ENCODE data around the gene PPP4R3B.

Gene PPP4R3B

DNA sequence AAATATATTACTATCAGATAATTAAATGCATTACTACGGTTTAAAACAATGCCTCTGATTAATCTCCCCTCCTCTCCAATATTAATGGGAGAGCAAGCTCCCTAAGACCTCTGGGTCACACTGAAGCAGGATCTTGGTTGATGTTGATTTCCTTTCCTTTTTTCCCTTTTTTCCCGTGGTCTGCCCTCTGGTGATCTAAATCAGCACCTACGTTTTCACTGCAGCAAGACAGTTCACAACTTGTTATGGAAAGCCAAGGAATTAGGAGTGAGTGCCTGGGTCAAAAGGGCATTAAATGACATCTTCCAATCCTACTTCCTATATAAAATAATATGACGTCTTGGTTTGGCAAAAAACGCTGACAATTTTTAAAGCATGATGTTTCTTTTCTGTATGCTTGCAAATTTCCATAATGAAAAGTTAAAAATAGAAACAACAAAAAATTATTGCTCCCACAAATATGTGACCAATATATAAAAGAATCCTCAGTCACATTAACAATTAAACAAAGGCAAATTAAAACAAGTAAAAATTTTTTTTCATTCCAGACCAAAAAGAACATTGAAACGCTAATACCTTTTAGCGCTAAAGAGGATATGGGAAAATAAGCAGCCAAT lies 105.8 kb downstream of the PPP4R3B start:
- H3K4me3 ChIP-seq (ENCODE audit: low read depth, low read length): no peak overlapping the region
- TF ChIP-seq, protein P1, sequence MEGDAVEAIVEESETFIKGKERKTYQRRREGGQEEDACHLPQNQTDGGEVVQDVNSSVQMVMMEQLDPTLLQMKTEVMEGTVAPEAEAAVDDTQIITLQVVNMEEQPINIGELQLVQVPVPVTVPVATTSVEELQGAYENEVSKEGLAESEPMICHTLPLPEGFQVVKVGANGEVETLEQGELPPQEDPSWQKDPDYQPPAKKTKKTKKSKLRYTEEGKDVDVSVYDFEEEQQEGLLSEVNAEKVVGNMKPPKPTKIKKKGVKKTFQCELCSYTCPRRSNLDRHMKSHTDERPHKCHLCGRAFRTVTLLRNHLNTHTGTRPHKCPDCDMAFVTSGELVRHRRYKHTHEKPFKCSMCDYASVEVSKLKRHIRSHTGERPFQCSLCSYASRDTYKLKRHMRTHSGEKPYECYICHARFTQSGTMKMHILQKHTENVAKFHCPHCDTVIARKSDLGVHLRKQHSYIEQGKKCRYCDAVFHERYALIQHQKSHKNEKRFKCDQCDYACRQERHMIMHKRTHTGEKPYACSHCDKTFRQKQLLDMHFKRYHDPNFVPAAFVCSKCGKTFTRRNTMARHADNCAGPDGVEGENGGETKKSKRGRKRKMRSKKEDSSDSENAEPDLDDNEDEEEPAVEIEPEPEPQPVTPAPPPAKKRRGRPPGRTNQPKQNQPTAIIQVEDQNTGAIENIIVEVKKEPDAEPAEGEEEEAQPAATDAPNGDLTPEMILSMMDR (IDR thresholded peaks at IDR 0.05; ENCODE audit: borderline replicate concordance, insufficient read depth, low read depth, low read length): no peak

DNA sequence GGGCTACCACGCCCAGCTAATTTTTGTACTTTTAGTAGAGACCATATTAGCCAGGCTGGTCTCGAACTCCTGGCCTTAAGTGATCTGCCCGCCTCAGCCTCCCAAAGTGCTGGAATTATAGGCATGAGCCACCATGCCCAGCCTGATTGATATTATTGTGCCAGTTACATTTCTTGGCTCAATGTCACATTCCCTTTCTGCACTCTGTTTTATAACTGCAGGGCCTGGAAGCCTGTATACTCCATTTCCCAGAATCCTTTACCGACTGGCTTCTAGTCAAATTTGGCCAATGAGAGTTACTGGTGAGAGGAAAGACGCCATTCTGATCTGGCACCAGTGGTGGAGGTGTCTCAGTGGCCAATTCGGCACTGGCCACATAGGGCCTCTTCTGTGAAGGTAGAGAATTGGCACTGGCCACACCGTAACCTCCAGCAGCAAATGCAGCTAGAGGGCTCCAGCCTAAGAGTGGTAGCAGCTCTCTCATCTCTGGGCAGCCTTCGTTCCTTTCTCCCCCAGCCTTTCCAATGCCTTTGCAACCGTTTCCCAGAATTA lies 114.8 kb downstream of the PPP4R3B start:
- no peak overlapping the region for H3K4me3 ChIP-seq (ENCODE audit: low read depth, low read length)
- TF ChIP-seq, protein P1 (IDR thresholded peaks at IDR 0.05; ENCODE audit: borderline replicate concordance, insufficient read depth, low read depth, low read length): no peak

DNA sequence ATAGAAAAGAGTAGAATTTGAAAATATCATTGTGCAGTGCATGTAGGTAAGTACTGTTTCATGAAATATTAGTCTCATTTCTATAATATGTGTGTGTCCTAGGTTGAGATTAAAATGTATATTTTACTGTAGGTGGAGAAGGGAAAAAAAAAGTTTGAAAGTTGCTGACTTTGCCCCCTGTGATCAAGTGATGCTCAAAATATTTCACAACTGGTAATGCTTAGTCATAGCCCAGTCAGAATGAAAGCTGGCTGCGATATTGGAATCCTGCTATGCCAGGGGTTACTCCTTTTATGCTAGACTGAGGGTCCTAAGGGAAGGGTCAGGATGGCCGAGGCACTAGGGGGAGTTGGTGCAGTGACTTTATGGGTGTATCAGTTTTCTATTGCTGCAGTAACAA lies 117.4 kb downstream of the PPP4R3B start:
- H3K4me3 ChIP-seq (ENCODE audit: low read depth, low read length): no peak overlapping the region
- TF ChIP-seq, protein P1 (IDR thresholded peaks at IDR 0.05; ENCODE audit: borderline replicate concordance, insufficient read depth, low read depth, low read length): no peak

DNA sequence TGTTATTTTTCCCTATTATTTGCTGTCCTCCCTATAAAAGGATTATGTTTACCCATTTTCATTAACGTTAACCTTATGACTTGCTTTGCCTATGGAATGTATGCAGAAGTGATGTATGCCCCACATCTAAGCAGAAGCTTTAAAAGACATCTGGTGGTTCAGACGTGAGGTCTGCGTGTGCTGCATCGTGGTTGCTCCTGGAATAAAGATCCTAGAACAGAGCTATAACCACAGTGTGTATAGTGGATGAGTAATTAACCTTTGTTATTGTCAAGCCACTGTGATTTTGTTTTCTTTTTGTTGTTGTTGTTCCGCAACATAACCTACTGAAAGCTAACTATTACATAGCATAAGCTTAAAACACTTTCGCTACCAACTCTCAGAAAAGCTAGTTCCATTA lies 118.8 kb downstream of the PPP4R3B start:
- no peak overlapping the region for H3K4me3 ChIP-seq (ENCODE audit: low read depth, low read length)
- TF ChIP-seq, protein P1 (IDR thresholded peaks at IDR 0.05; ENCODE audit: borderline replicate concordance, insufficient read depth, low read depth, low read length): no peak

Measured in GM12875 (cell line).